Endothelial cell of umbilical vein (primary cell): ENCODE measurements around the gene SMS.

ENCODE experiments used
- EZH2 ChIP-seq: IDR thresholded peaks from 2 replicates; pipeline ENCODE4 v1.6.1; 2012; ENCODE audit warnings: borderline replicate concordance, low read depth, mild to moderate bottlenecking, moderate library complexity, low read length, inconsistent platforms; ENCODE audit not compliant: severe bottlenecking
- FOS ChIP-seq: IDR thresholded peaks from 2 replicates; pipeline ENCODE4 v1.6.1; 2011; ENCODE audit warnings: mild to moderate bottlenecking, low read length, moderate library complexity, borderline replicate concordance; ENCODE audit not compliant: insufficient read depth
- GATA2 ChIP-seq: IDR thresholded peaks from 2 replicates; pipeline ENCODE4 v1.7.0; 2011; ENCODE audit warnings: low read depth, mild to moderate bottlenecking, moderate library complexity, mixed read lengths, low read length; ENCODE audit not compliant: insufficient read length, insufficient read depth
- JUN ChIP-seq: IDR thresholded peaks from 2 replicates; pipeline ENCODE4 v1.6.1; 2011; ENCODE audit warnings: borderline replicate concordance, low read depth; ENCODE audit not compliant: insufficient read length, insufficient read depth
- MYC ChIP-seq: IDR thresholded peaks from one replicate; pipeline ENCODE4 v1.6.1; 2011; ENCODE audit warnings: mild to moderate bottlenecking, low read depth, low read length
- POLR2A ChIP-seq: IDR thresholded peaks from 2 replicates; pipeline ENCODE4 v1.6.1; 2012; ENCODE audit warnings: low read depth, mild to moderate bottlenecking, control low read depth, low read length
- POLR2AphosphoS5 ChIP-seq: IDR thresholded peaks from 2 replicates; pipeline ENCODE4 v1.6.1; 2012; ENCODE audit warnings: low read depth, mild to moderate bottlenecking, control low read depth, low read length, moderate library complexity; ENCODE audit not compliant: insufficient read depth
- TF ChIP-seq, protein P1 (sequence below), 2 donors: IDR thresholded peaks; 1 replicate in 1 of 2; 2 replicates in 1 of 2; pipeline ENCODE4 v1.5.1; 2011; ENCODE audit warnings: low read length in 2 of 2, mild to moderate bottlenecking in 2 of 2, moderate library complexity in 2 of 2, control low read depth in 1 of 2, inconsistent platforms in 1 of 2, low read depth in 1 of 2; ENCODE audit not compliant: insufficient read depth in 1 of 2; ENCODE audit errors: extremely low read depth in 1 of 2
- TF ChIP-seq, protein P2 (sequence below): IDR thresholded peaks from 2 replicates; pipeline ENCODE4 v1.6.1; 2011; ENCODE audit not compliant: insufficient read depth, insufficient read length

DNA sequence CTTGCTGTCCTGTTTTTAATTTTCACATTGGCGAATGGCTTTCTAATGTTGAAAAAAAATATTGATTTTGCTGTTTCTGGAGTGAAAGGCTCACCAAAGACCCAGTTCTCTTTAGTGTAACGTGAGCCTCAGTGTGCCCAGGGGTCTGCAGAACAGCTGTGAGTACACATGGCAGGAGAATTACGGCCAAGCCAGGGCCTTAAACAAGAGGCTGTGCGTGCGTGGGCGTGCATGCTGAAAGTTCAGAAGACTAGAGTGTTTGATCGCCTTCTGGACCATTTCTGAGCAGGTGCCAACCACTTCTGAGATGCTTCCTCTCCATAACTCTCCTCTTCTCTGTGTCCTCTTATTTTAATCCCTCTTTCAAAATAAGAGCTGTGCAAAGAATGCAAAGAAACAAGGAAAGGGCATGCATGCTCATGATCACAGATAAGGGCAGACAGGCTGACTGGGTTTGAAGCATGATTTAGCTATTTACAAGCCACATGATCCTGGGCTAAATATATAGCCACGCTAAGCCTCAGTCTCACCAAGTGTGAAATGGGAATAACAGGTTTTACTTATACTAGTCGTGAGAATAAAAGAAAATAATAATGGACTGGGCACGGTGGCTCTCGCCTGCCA lies 101.5 kb downstream of the SMS start:
- TF ChIP-seq, protein P1, sequence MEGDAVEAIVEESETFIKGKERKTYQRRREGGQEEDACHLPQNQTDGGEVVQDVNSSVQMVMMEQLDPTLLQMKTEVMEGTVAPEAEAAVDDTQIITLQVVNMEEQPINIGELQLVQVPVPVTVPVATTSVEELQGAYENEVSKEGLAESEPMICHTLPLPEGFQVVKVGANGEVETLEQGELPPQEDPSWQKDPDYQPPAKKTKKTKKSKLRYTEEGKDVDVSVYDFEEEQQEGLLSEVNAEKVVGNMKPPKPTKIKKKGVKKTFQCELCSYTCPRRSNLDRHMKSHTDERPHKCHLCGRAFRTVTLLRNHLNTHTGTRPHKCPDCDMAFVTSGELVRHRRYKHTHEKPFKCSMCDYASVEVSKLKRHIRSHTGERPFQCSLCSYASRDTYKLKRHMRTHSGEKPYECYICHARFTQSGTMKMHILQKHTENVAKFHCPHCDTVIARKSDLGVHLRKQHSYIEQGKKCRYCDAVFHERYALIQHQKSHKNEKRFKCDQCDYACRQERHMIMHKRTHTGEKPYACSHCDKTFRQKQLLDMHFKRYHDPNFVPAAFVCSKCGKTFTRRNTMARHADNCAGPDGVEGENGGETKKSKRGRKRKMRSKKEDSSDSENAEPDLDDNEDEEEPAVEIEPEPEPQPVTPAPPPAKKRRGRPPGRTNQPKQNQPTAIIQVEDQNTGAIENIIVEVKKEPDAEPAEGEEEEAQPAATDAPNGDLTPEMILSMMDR (IDR thresholded peaks at IDR 0.05; ENCODE audit: extremely low read depth in 1 of 2, insufficient read depth in 1 of 2, low read depth in 1 of 2, low read length in 2 of 2) = no peak
- TF ChIP-seq POLR2AphosphoS5 (no peak), POLR2A (no peak), MYC (no peak), JUN (no peak), FOS (no peak), EZH2 (no peak), GATA2 (no peak)
- TF ChIP-seq, protein P2, sequence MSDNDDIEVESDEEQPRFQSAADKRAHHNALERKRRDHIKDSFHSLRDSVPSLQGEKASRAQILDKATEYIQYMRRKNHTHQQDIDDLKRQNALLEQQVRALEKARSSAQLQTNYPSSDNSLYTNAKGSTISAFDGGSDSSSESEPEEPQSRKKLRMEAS = no peak
